Activated T-helper 1 cell treated with anti-CD3 and anti-CD28 coated beads, Interleukin-12 subunit alpha, Interleukin-12 subunit beta, Interleukin-2, Interleukin-4 antibody, amounts not matched to agents 30 ng/mL and 10 ng/mL and 1 ng/mL, durations not matched to agents 14 hours and 24 hours and 36 hours (primary cell): ENCODE data around the gene IL1RAPL2. TPM values are rescaled to one million over a fixed set of nuclear protein-coding genes. Genes with fewer than 3 reads are reported as not detected.
A peak's percentile ranks its signal among the peaks of the same experiment; 100 is the strongest.

ENCODE experiments used
- DNase-seq: peaks from one replicate; pipeline ENCODE4 v3.0.0; 2021; ENCODE audit warnings: low spot score
- H3K27ac Mint-ChIP-seq: one replicate; pipeline ENCODE4 v1.8.0; 2021; ENCODE audit warnings: mild to moderate bottlenecking, mixed read lengths
- H3K27me3 Mint-ChIP-seq: one replicate; pipeline ENCODE4 v1.8.0; 2022; ENCODE audit warnings: mild to moderate bottlenecking, moderate library complexity, mixed read lengths; ENCODE audit not compliant: insufficient read depth
- H3K36me3 Mint-ChIP-seq: one replicate; pipeline ENCODE4 v1.8.0; 2021; ENCODE audit warnings: low read depth, mixed read lengths
- H3K4me1 Mint-ChIP-seq: one replicate; pipeline ENCODE4 v1.8.0; 2021; ENCODE audit warnings: low read depth, mixed read lengths
- H3K4me3 Mint-ChIP-seq: one replicate; pipeline ENCODE4 v1.8.0; 2021; ENCODE audit warnings: mild to moderate bottlenecking, moderate library complexity, mixed read lengths
- H3K9me3 Mint-ChIP-seq: one replicate; pipeline ENCODE4 v1.8.0; 2021; ENCODE audit warnings: mixed read lengths
- intact Hi-C: fragments of 100-400 bp; cut with micrococcal nuclease; formaldehyde crosslinking; loops from one replicate; pipeline ENCODE4 v1.15.1; 2024
- total RNA-seq: library from RNA; stranded (reverse); gene quantifications from 2 replicates; pipeline ENCODE4 v1.2.3, GENCODE V29; 2022

Gene IL1RAPL2
- total RNA-seq, 1 donor from 2014 or later: not detected

GRCh38 chrX:104921584-104922205 is 355.7 kb downstream of the IL1RAPL2 start:
- H3K27me3 Mint-ChIP-seq: no peaks in the 10 kb centered on the region
- no peaks in the 10 kb centered on the region for H3K9me3 Mint-ChIP-seq
- DNase-seq: no peak
- intact Hi-C loops: loop anchor here (2.0 kb wide), 1 partner anchor 439 kb away; no protein-coding TSS in a partner anchor
- H3K27ac Mint-ChIP-seq: no peak overlapping the region
- no peaks in the 10 kb centered on the region for H3K36me3 Mint-ChIP-seq
- no peaks in the 10 kb centered on the region for H3K4me1 Mint-ChIP-seq
- no peak overlapping the region for H3K4me3 Mint-ChIP-seq

GRCh38 chrX:104922206-104922621 is 356.2 kb downstream of the IL1RAPL2 start:
- H3K27me3 Mint-ChIP-seq: no peaks in the 10 kb centered on the region
- intact Hi-C loops: loop anchor here (2.0 kb wide), 1 partner anchor 439 kb away; no protein-coding TSS in a partner anchor
- no peaks in the 10 kb centered on the region for H3K36me3 Mint-ChIP-seq
- no peak overlapping the region for H3K27ac Mint-ChIP-seq
- H3K9me3 Mint-ChIP-seq: no peaks in the 10 kb centered on the region
- no peak overlapping the region for H3K4me3 Mint-ChIP-seq
- peak; percentile 46 for DNase-seq
- H3K4me1 Mint-ChIP-seq: no peaks in the 10 kb centered on the region

GRCh38 chrX:104929324-104929723 is 363.3 kb downstream of the IL1RAPL2 start:
- no peaks in the 10 kb centered on the region for H3K4me1 Mint-ChIP-seq
- intact Hi-C loops: no loop called here
- no peaks in the 10 kb centered on the region for H3K36me3 Mint-ChIP-seq
- DNase-seq: no peak
- H3K27me3 Mint-ChIP-seq: no peaks in the 10 kb centered on the region
- H3K9me3 Mint-ChIP-seq: no peaks in the 10 kb centered on the region
- no peak overlapping the region for H3K27ac Mint-ChIP-seq
- H3K4me3 Mint-ChIP-seq: no peak overlapping the region

- Mint-ChIP-seq H3K4me3 (no peak overlapping the region), H3K27ac (no peak overlapping the region), H3K4me1 (no peaks in the 10 kb centered on the region), H3K9me3 (no peaks in the 10 kb centered on the region), H3K36me3 (no peaks in the 10 kb centered on the region), H3K27me3 (no peaks in the 10 kb centered on the region)
- no peak for DNase-seq
- intact Hi-C loops: no loop called here
These were observed 369.6 kb downstream of the IL1RAPL2 start for GRCh38 chrX:104935581-104935980.

- H3K36me3 Mint-ChIP-seq: no peaks in the 10 kb centered on the region
- H3K9me3 Mint-ChIP-seq: no peaks in the 10 kb centered on the region
- no peaks in the 10 kb centered on the region for H3K4me1 Mint-ChIP-seq
- intact Hi-C loops: no loop called here
- DNase-seq: no peak
- H3K4me3 Mint-ChIP-seq: no peak overlapping the region
- H3K27ac Mint-ChIP-seq: no peak overlapping the region
- H3K27me3 Mint-ChIP-seq: no peaks in the 10 kb centered on the region
These were observed 387.3 kb downstream of the IL1RAPL2 start for GRCh38 chrX:104953251-104953650.

GRCh38 chrX:104961926-104962325 is 395.9 kb downstream of the IL1RAPL2 start:
- intact Hi-C loops: no loop called here
- no peaks in the 10 kb centered on the region for H3K36me3 Mint-ChIP-seq
- H3K9me3 Mint-ChIP-seq: no peaks in the 10 kb centered on the region
- DNase-seq: no peak
- H3K4me3 Mint-ChIP-seq: no peak overlapping the region
- no peak overlapping the region for H3K27ac Mint-ChIP-seq
- H3K4me1 Mint-ChIP-seq: no peaks in the 10 kb centered on the region
- H3K27me3 Mint-ChIP-seq: no peaks in the 10 kb centered on the region

GRCh38 chrX:104968241-104968640 is 402.2 kb downstream of the IL1RAPL2 start:
- H3K4me3 Mint-ChIP-seq: no peak overlapping the region
- H3K27me3 Mint-ChIP-seq: no peaks in the 10 kb centered on the region

GRCh38 chrX:104972737-104973136 is 406.7 kb downstream of the IL1RAPL2 start:
- Mint-ChIP-seq H3K4me1 (no peaks in the 10 kb centered on the region), H3K36me3 (no peaks in the 10 kb centered on the region), H3K9me3 (no peaks in the 10 kb centered on the region), H3K4me3 (no peak overlapping the region), H3K27me3 (no peaks in the 10 kb centered on the region), H3K27ac (no peak overlapping the region)
- DNase-seq: no peak
- intact Hi-C loops: no loop called here

More at GRCh38 chrX:104968241-104968640, 402.2 kb downstream of the IL1RAPL2 start:
- Mint-ChIP-seq H3K36me3 (no peaks in the 10 kb centered on the region), H3K27ac (no peak overlapping the region), H3K4me1 (no peaks in the 10 kb centered on the region), H3K9me3 (no peaks in the 10 kb centered on the region)
- intact Hi-C loops: no loop called here
- DNase-seq: no peak

GRCh38 chrX:104987063-104987462 is 421.1 kb downstream of the IL1RAPL2 start:
- DNase-seq: no peak
- no peak overlapping the region for H3K4me3 Mint-ChIP-seq
- no peak overlapping the region for H3K27ac Mint-ChIP-seq
- no peaks in the 10 kb centered on the region for H3K36me3 Mint-ChIP-seq
- no peaks in the 10 kb centered on the region for H3K4me1 Mint-ChIP-seq
- intact Hi-C loops: no loop called here
- no peaks in the 10 kb centered on the region for H3K27me3 Mint-ChIP-seq
- H3K9me3 Mint-ChIP-seq: no peaks in the 10 kb centered on the region

GRCh38 chrX:104988038-104988437 is 422.0 kb downstream of the IL1RAPL2 start:
- Mint-ChIP-seq H3K36me3 (no peaks in the 10 kb centered on the region), H3K4me3 (no peak overlapping the region), H3K9me3 (no peaks in the 10 kb centered on the region), H3K27ac (no peak overlapping the region), H3K27me3 (no peaks in the 10 kb centered on the region), H3K4me1 (no peaks in the 10 kb centered on the region)
- no peak for DNase-seq
- intact Hi-C loops: no loop called here

- no peak for DNase-seq
- Mint-ChIP-seq H3K27me3 (no peaks in the 10 kb centered on the region), H3K27ac (no peak overlapping the region), H3K4me3 (no peak overlapping the region), H3K9me3 (no peaks in the 10 kb centered on the region), H3K4me1 (no peaks in the 10 kb centered on the region), H3K36me3 (no peaks in the 10 kb centered on the region)
- intact Hi-C loops: no loop called here
These were observed 429.5 kb downstream of the IL1RAPL2 start for GRCh38 chrX:104995546-104995945.

- Mint-ChIP-seq H3K4me3 (no peak overlapping the region), H3K4me1 (no peaks in the 10 kb centered on the region), H3K27ac (no peak overlapping the region), H3K9me3 (no peaks in the 10 kb centered on the region), H3K36me3 (no peaks in the 10 kb centered on the region), H3K27me3 (no peaks in the 10 kb centered on the region)
- DNase-seq: no peak
- intact Hi-C loops: no loop called here
These were observed 440.1 kb downstream of the IL1RAPL2 start for GRCh38 chrX:105006103-105006502.

GRCh38 chrX:105006996-105007395 is 441.0 kb downstream of the IL1RAPL2 start:
- no peak for DNase-seq
- H3K4me3 Mint-ChIP-seq: no peak overlapping the region
- no peaks in the 10 kb centered on the region for H3K4me1 Mint-ChIP-seq
- no peaks in the 10 kb centered on the region for H3K9me3 Mint-ChIP-seq
- no peak overlapping the region for H3K27ac Mint-ChIP-seq
- no peaks in the 10 kb centered on the region for H3K27me3 Mint-ChIP-seq
- intact Hi-C loops: no loop called here
- H3K36me3 Mint-ChIP-seq: no peaks in the 10 kb centered on the region

GRCh38 chrX:105013719-105014118 is 447.7 kb downstream of the IL1RAPL2 start:
- Mint-ChIP-seq H3K4me1 (no peaks in the 10 kb centered on the region), H3K4me3 (no peak overlapping the region), H3K27me3 (peaks cover 2% of the 10 kb centered on the region), H3K9me3 (no peaks in the 10 kb centered on the region), H3K27ac (no peak overlapping the region), H3K36me3 (no peaks in the 10 kb centered on the region)
- DNase-seq: no peak
- intact Hi-C loops: no loop called here
